HG03095 (cell line): ENCODE data around the gene ADGRB3.

Source experiments
- ATAC-seq: cut with Tn5 transposase; IDR thresholded peaks from one replicate; pipeline ENCODE4 v1.9.1; 2021; ENCODE audit warnings: moderate library complexity; ENCODE audit not compliant: unreplicated experiment

Gene ADGRB3

GRCh38 chr6:68695838-68696237 lies 60.8 kb downstream of the ADGRB3 start:
- no peak for ATAC-seq

- ATAC-seq: no peak
Measured at GRCh38 chr6:68697394-68697793, 62.3 kb downstream of the ADGRB3 start.

GRCh38 chr6:68701159-68701558 lies 66.1 kb downstream of the ADGRB3 start:
- no peak for ATAC-seq

- no peak for ATAC-seq
Measured at GRCh38 chr6:68704485-68704884, 69.4 kb downstream of the ADGRB3 start.

GRCh38 chr6:68709091-68709490 lies 74.0 kb downstream of the ADGRB3 start:
- ATAC-seq: no peak

- ATAC-seq: no peak
Measured at GRCh38 chr6:68709882-68710281, 74.8 kb downstream of the ADGRB3 start.

- ATAC-seq: no peak
Measured at GRCh38 chr6:68710496-68710895, 75.4 kb downstream of the ADGRB3 start.

- ATAC-seq: no peak
Measured at GRCh38 chr6:68710916-68711315, 75.8 kb downstream of the ADGRB3 start.

GRCh38 chr6:68711386-68712000 lies 76.4 kb downstream of the ADGRB3 start:
- no peak for ATAC-seq

GRCh38 chr6:68716620-68717019 lies 81.5 kb downstream of the ADGRB3 start:
- ATAC-seq: no peak

- ATAC-seq: no peak
Measured at GRCh38 chr6:68718385-68719073, 83.4 kb downstream of the ADGRB3 start.

- ATAC-seq: no peak
Measured at GRCh38 chr6:68719761-68720160, 84.7 kb downstream of the ADGRB3 start.

GRCh38 chr6:68722891-68723527 lies 87.9 kb downstream of the ADGRB3 start:
- no peak for ATAC-seq

- ATAC-seq: no peak
Measured at GRCh38 chr6:68724060-68724459, 89.0 kb downstream of the ADGRB3 start.

- ATAC-seq: no peak
Measured at GRCh38 chr6:68726337-68726736, 91.3 kb downstream of the ADGRB3 start.

GRCh38 chr6:68726992-68727391 lies 91.9 kb downstream of the ADGRB3 start:
- no peak for ATAC-seq

- no peak for ATAC-seq
Measured at GRCh38 chr6:68727699-68728098, 92.6 kb downstream of the ADGRB3 start.

- ATAC-seq: no peak
Measured at GRCh38 chr6:68728159-68728979, 93.3 kb downstream of the ADGRB3 start.

GRCh38 chr6:68729377-68729903 lies 94.4 kb downstream of the ADGRB3 start:
- ATAC-seq: no peak

GRCh38 chr6:68730291-68731054 lies 95.4 kb downstream of the ADGRB3 start:
- no peak for ATAC-seq
